Gastrocnemius medialis (tissue), 4 donors: Measurements from ENCODE around the gene CACNA1A. TPM values are rescaled to one million over a fixed set of nuclear protein-coding genes. Genes with fewer than 3 reads are reported as not detected.
A peak's percentile ranks its signal among the peaks of the same experiment; 100 is the strongest.

ENCODE experiments used
- ATAC-seq, 2 donors: fragments of 150-250 bp; one replicate each; pipeline ENCODE4 v1.9.1; 2016
- DNase-seq, 2 donors: peaks; one replicate each; pipeline ENCODE4 v3.0.0-alpha.2; 2019
- H3K27ac ChIP-seq, 4 donors: fragments of 200-600 bp; sonication (generic); 1 replicate in 1 of 4; 2 replicates in 3 of 4; pipeline ENCODE4 v1.5.1; 2016 to 2018; ENCODE audit warnings: mild to moderate bottlenecking in 2 of 4, moderate library complexity in 1 of 4
- H3K27me3 ChIP-seq, 3 donors: fragments of 200-600 bp; sonication (generic) in 2 of 3; 1 replicate in 1 of 3; 2 replicates in 2 of 3; pipeline versions ENCODE4 v1.5.1 to v1.6.0; 2016 to 2019; ENCODE audit warnings: mild to moderate bottlenecking in 1 of 3, moderate library complexity in 1 of 3
- H3K36me3 ChIP-seq, 2 donors: fragments of 200-600 bp; sonication (generic) in 1 of 2; one replicate each; pipeline ENCODE4 v1.5.1; 2017 to 2018
- H3K4me1 ChIP-seq, 2 donors: fragments of 200-600 bp; sonication (generic) in 1 of 2; one replicate each; pipeline ENCODE4 v1.5.1; 2016 to 2017; ENCODE audit warnings: mild to moderate bottlenecking in 2 of 2
- H3K4me3 ChIP-seq, 4 donors: fragments of 200-600 bp; sonication (generic) in 3 of 4; 1 replicate in 1 of 4; 2 replicates in 3 of 4; pipeline ENCODE4 v1.5.1; 2016 to 2019; ENCODE audit warnings: mild to moderate bottlenecking in 2 of 4
- H3K9me3 ChIP-seq, 3 donors: fragments of 200-600 bp; sonication (generic) in 2 of 3; 1 replicate in 1 of 3; 2 replicates in 2 of 3; pipeline ENCODE4 v1.5.1; 2016 to 2019
- POLR2A ChIP-seq, 2 donors: fragments of 450-650 bp; IDR thresholded peaks; one replicate each; pipeline ENCODE4 v1.6.1; 2017; ENCODE audit warnings: antibody characterized with exemption in 2 of 2, mild to moderate bottlenecking in 2 of 2, moderate library complexity in 2 of 2
- in situ Hi-C, 4 donors: fragments of 200-750 bp; cut with MboI; loops; one replicate each; pipeline versions ENCODE4 v1.15.0 to v1.8.0; 2017; ENCODE audit warnings: low sequenced_read_pairs in 4 of 4
- intact Hi-C: fragments of 100-400 bp; cut with DNase I; formaldehyde crosslinking; loops from one replicate; pipeline ENCODE4 v1.15.1; 2023; ENCODE audit warnings: low total_unique reads
- total RNA-seq, 4 donors: library from RNA; depleted of rRNA; stranded (reverse); fragments of >200 nt; gene quantifications; one replicate each; pipeline versions ENCODE4 v1.1.0 to v1.2.3, GENCODE V29; 2016
- TF ChIP-seq, protein P1 (sequence below), 5 experiments: fragments of 450-650 bp in 3 of 5; fragments of 200-600 bp in 2 of 5; sonication (generic) in 2 of 5; IDR thresholded peaks in 4 of 5; conservative IDR thresholded peaks in 1 of 5; 1 replicate in 4 of 5; 2 replicates in 1 of 5; pipeline ENCODE4 v1.5.1; 2016 to 2019; ENCODE audit warnings: antibody characterized with exemption in 5 of 5, mild to moderate bottlenecking in 3 of 5, moderate library complexity in 3 of 5

Gene CACNA1A
- total RNA-seq, 4 donors from 2014 or later = 0.15 to 0.51 (median 0.33) TPM; not detected in 1

DNA sequence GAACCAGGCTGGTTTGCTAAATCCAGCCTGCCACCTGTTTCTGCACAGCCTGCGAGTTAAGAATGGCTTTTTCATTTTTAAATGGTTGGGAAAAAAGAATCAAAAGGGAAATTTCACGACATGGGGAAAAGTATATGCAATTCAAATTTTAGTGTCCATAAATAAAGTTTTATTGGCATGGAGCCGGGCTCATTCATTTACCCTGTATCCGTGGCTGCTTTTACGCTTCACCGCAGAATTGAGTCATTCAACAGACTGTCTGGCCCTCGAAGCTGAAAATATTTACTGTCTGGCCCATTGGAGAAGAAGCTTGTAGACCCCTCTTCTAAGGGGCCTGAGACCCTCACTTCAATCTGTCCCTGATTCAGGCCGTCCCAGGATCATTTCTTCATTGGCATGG lies 329.9 kb downstream of the CACNA1A start:
- DNase-seq (no peak), ATAC-seq (no peak)
- no peak for TF ChIP-seq POLR2A (IDR thresholded peaks at IDR 0.05)
- TF ChIP-seq, protein P1, sequence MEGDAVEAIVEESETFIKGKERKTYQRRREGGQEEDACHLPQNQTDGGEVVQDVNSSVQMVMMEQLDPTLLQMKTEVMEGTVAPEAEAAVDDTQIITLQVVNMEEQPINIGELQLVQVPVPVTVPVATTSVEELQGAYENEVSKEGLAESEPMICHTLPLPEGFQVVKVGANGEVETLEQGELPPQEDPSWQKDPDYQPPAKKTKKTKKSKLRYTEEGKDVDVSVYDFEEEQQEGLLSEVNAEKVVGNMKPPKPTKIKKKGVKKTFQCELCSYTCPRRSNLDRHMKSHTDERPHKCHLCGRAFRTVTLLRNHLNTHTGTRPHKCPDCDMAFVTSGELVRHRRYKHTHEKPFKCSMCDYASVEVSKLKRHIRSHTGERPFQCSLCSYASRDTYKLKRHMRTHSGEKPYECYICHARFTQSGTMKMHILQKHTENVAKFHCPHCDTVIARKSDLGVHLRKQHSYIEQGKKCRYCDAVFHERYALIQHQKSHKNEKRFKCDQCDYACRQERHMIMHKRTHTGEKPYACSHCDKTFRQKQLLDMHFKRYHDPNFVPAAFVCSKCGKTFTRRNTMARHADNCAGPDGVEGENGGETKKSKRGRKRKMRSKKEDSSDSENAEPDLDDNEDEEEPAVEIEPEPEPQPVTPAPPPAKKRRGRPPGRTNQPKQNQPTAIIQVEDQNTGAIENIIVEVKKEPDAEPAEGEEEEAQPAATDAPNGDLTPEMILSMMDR (IDR thresholded peaks at IDR 0.05 in 4 of 5, conservative IDR thresholded peaks at IDR 0.05 in 1 of 5) = no peak
- Histone ChIP-seq H3K4me1 (peaks cover 8 to 10% of the 10 kb centered on the region in 2 donors), H3K27ac (no peak overlapping the region), H3K4me3 (no peak overlapping the region), H3K27me3 (no peaks in the 10 kb centered on the region), H3K36me3 (no peaks in the 10 kb centered on the region), H3K9me3 (no peaks in the 10 kb centered on the region)
- in situ Hi-C loops (no loop called here), intact Hi-C loops (no loop called here)

DNA sequence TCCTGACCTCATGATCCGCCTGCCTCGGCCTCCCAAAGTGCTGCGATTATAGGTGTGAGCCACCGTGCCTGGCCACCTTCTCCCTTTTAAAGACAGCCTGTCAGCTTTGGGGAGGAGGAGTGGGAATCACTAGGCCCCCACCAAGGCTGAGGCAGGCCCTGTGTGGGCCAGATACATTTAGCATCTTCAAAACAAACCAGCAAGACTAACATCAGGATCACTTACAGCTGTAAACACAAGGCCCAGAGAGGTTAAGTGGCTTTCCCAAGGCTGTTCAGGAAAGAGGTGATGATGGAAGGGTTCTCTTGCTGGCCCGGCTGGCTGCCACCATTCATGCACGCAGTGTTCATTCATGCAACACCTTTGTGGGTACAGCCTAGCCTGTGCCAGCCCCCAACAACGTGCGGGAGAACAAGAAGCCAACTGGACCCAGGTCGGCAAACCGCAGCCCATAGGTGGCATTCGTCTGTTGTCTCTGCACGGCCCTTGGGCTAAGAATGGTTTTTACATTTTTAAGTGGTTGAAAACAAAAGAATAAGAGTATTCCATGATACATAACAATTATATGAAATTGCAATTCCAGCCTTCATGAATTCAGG lies 333.0 kb downstream of the CACNA1A start:
- no peak for ATAC-seq
- no peaks in the 10 kb centered on the region for H3K9me3 ChIP-seq
- H3K4me3 ChIP-seq = no peak overlapping the region
- DNase-seq = no peak
- H3K27me3 ChIP-seq = no peaks in the 10 kb centered on the region
- H3K4me1 ChIP-seq = peaks cover 8 to 10% of the 10 kb centered on the region in 2 donors
- in situ Hi-C loops = no loop called here
- H3K27ac ChIP-seq = peak overlapping the region in 1 of 4 donors; percentile 54
- no peaks in the 10 kb centered on the region for H3K36me3 ChIP-seq
- intact Hi-C loops = no loop called here
- no peak for TF ChIP-seq POLR2A (IDR thresholded peaks at IDR 0.05)
- TF ChIP-seq, protein P1 (IDR thresholded peaks at IDR 0.05 in 4 of 5, conservative IDR thresholded peaks at IDR 0.05 in 1 of 5) = no peak

DNA sequence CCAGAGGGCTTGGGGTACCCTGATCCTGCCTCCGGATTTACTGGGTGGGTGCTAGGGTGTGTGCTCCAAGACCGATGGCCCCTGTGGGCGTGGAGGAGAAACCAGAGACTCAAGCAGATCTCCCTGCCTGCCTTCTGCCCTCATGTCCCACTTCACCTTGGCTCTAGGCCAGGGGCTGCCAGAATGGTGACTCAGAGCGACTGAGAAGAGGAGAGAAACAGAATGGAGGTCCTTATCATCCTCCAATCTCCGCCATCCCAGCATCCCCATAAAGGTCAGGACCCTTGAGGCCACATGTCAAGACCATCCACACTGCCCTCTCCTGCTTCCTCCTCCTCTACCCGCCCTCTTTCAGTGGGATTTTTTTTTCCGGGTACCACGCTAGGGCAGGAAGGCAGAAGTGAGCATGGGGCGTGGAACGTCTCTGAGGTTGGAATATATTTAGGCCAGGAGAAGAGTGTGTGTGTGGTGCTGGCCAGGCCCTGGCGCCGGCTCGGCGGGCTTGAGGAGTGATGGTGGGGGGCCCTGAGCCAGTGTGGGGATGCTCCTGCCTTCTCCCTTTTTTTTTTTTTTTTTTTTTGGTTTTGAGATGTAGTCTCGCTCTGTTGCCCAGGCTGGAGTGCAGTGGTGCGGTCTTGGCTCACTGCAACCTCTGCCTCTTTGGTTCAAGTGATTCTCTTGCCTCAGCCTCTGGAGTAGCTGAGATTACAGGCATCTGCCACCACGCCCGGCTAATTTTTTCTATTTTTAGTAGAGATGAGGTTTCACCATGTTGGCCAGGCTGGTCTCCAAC lies 333.7 kb downstream of the CACNA1A start:
- H3K27me3 ChIP-seq = no peaks in the 10 kb centered on the region
- ATAC-seq (peak; percentile 39 to 55), DNase-seq (peak; percentile 35 to 66)
- in situ Hi-C loops = no loop called here
- no peak overlapping the region for H3K4me3 ChIP-seq
- no peaks in the 10 kb centered on the region for H3K9me3 ChIP-seq
- peak overlapping the region; percentile 37 to 54 (median 44) for H3K27ac ChIP-seq
- TF ChIP-seq, protein P1 (IDR thresholded peaks at IDR 0.05 in 4 of 5, conservative IDR thresholded peaks at IDR 0.05 in 1 of 5) = no peak
- TF ChIP-seq POLR2A (IDR thresholded peaks at IDR 0.05) = no peak
- intact Hi-C loops = no loop called here
- H3K36me3 ChIP-seq = no peaks in the 10 kb centered on the region
- peaks cover 8 to 10% of the 10 kb centered on the region in 2 donors for H3K4me1 ChIP-seq

DNA sequence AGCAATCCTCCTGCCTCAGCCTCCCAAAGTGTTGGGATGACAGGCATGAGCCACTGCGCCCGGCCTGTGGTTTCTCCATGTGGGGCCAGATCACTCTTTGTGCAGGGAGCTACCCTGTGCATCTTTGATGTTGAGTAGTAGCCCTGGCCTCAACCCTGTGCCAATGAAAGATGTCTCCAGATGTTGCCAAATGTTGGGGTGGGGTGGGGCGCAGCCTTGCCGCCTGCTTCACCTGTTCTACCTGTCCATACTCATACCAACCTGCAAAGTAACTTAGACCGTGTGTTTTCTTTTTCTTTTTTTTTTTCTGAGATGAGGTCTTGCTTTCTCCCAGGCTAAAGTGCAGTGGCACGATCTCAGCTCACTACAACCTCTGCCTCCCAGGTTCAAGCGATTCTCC lies 335.1 kb downstream of the CACNA1A start:
- Histone ChIP-seq H3K27ac (no peak overlapping the region), H3K27me3 (no peaks in the 10 kb centered on the region), H3K9me3 (no peaks in the 10 kb centered on the region), H3K4me3 (no peak overlapping the region), H3K4me1 (peaks cover 10 to 16% of the 10 kb centered on the region in 2 donors), H3K36me3 (no peaks in the 10 kb centered on the region)
- TF ChIP-seq, protein P1 (IDR thresholded peaks at IDR 0.05 in 4 of 5, conservative IDR thresholded peaks at IDR 0.05 in 1 of 5) = no peak
- TF ChIP-seq POLR2A (IDR thresholded peaks at IDR 0.05) = no peak
- DNase-seq = no peak
- intact Hi-C loops (no loop called here), in situ Hi-C loops (no loop called here)
- no peak for ATAC-seq
